HG02943 (cell line): ENCODE results near the gene PINK1.

ENCODE experiments used
- ATAC-seq: cut with Tn5 transposase; IDR thresholded peaks from one replicate; pipeline ENCODE4 v1.9.1; 2021; ENCODE audit warnings: mild to moderate bottlenecking, low read depth, moderate library complexity; ENCODE audit not compliant: unreplicated experiment

PINK1 gene

DNA sequence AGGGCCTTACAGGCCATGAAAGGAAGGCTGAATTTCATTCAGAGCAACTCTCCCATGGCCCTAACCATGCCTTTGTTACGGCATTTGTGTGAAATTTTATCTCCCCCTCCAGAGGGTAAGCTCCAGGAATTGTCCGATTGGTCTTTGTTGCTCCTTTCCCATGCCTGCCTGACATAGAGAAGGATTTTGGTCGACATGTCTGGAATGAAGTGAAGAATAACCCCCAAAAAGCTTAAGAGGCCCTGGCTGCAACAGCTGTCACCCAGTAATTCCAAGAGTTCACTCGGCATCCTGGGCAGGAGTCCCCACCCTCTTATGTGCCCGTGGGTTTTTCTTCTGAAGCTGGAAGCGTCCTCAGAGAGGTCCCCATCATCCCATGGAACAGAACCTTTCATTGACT lies 23.7 kb upstream of the PINK1 start:
- ATAC-seq: no peak

DNA sequence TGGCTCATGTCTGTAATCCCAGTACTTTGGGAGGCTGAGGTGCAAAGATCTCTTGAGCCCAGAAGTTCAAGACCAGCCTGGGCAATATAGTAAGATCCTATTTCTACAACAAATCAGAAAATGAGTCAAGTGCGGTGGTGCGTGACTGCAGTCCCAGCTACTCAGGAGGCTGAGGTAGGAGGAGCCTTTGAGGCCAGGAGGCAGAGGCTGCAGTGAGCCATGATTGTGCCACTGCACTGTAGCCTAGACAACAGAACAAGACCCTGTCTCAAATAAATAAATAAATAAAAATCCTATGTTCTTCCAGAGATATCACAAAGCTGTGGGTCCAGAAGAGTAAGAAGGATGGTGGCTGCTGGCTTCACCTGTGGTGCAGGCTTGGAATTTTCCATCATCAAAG lies 22.3 kb upstream of the PINK1 start:
- no peak for ATAC-seq

DNA sequence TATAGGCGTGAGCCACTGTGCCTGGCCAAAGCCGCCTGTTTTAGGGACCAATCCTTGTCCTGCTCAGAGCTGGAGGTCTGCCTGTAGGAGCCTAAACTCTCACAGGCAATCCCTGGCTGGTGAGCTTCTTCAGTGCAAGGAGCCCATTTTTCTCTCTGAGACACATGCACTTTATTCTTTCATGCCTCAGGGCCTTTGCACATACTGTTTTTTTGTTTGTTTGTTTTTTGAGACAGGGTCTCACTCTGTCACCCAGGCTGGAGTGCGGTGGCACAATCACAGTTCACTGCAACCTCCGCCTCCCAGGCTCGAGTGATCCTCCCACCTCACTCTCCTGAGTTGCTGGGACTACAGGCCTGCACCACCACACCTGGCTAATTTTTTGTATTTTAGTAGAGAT lies 21.6 kb upstream of the PINK1 start:
- no peak for ATAC-seq

DNA sequence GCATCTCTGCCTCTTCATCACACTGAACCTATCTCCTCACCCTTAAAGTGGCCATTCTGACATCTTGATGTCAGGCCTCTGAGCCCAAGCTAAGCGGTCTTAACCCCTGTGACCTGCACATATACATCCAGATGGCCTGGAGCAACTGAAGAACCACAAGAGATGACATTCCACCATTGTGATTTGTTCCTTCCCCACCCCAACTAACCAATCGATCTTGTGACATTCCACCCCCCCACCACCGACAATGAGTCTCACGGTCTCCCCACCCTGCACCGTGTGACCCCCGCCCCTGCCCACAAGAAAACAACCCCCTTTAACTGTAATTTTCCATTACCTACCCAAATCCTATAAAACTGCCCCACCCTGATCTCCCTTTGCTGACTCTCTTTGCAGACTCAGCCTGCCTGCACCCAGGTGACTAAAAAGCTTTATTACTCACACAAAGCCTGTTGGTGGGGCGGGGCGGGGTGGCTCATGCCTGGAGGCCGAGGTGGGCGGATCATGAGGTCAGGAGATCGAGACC lies 21.0 kb upstream of the PINK1 start:
- no peak for ATAC-seq

DNA sequence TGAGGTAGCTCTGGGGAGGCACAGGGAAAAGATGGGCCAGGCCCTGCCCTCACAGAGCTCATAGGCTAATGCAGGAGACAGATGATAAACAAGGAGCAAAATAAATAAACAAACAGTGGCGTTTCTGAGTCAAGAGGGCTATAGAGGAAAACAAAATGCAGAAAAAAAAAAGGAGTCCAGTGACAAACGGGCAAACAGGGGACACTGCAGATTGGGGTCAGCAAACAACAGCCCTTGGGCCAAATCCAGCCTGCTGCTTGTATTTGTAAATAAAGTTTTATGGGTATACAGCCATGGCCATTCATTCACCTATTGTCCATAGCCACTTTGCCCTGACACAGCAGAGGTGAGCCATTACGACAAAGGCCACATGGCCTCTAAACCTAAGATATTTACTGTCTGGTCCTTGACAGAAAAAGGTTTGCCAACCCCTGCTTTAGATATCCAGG lies 19.1 kb upstream of the PINK1 start:
- ATAC-seq: no peak

DNA sequence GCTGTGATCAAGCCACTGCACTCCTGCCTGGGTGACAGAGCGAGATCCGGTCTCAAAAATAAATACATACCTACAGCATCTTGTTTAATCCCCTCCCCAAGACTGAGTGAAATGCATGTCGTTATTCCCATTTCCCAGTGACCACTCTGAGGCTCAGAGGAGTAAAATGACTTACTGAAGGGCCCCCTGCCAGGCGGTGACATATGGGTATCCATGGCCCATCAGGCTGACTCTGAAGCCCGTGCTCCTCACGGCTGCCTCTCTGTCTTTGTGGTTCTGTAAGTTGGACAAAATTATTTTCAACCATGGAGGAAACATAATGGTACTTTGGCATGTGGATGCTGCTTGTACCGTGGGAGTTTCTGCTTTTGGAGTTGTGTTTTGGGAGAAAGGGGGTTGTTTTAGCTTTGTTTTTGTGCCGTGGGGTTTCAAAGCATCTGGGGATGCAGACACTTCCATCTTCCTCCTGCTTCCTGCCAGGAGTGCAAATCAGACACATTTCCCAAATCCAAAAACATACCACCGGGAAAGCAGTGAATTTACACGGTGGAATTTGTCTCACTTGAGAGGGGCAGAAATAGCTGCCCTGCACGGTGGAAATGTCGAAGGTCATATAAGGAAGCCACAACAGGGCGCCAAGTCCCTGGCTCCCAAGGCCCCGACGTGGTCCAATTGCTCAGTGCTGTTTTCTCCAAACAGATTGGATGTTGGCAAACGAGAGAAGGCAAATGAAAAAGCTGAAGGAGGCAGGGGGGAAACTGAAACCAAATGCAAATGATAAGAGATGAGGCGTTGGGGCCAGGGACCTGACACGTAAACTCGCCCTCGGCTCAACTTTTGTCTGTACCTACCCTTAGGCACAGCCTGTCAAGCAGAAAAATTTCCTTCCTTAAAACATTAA lies 17.1 kb upstream of the PINK1 start:
- ATAC-seq: no peak

DNA sequence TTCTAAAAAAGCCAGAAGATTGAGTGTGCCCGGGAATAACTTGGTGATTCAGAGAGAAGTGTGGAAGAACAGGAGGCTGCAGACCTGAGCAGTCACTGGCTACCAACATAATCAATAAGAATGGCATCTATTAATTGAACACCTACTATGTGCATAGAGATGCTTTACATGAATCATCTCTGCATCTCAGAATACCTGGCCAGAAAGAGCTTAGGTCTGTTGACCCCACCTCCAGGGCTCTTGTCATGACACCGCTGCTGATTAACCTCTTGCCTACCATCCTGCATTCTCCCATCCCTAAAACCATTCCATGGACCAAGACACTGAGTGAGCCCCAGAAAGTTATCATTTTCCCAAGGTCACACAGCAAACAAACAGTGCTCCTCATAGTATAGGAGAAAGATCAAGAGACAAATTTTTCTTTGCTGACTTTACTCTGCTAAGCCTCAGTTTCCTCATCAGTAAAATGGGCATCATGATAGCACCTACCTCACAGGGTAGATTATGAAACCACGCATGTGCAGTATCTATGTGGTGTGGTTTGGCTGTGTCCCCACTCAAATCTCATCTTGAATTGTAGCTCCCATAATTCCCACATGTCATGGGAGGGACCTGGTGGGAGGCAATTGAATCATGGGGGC lies 16.3 kb upstream of the PINK1 start:
- ATAC-seq: no peak

DNA sequence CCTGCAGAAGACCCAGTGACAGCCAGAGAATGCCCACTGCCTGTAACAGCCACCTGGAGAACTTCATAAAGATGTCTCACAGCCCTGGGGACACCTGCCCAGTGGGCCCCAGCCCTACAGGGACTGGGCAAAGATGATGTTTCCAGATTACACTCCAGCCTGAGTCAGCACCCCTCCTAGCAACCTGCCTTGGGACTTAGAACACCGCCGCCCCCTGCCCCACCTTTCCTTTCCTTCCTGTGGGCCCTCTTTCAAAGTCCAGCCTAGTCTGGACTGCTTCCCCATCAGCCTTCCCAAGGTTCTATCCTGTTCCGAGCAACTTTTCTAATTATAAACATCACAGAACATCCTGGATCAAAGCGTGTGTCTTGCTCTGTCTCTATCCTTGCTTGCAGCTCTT lies 14.7 kb upstream of the PINK1 start:
- no peak for ATAC-seq

DNA sequence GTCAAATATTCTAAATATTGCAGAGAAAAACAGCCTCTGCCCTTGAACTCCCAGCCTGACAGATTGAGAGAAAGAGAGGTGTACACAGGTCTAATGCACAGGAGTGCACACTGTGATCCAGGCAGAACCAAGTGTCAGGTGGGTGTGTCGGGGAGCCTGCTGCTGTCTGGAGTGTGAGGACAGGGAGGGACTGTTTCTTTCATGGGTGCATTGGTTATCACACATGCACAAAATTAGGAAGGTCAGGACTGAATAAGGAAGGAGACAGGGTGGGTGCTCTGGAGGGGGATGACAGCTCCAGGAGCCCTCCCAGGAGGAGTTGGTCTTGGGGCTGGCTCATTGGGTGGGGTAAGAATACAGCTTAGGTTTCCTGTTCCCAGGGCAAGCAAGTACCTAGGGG lies 13.3 kb upstream of the PINK1 start:
- ATAC-seq: no peak

DNA sequence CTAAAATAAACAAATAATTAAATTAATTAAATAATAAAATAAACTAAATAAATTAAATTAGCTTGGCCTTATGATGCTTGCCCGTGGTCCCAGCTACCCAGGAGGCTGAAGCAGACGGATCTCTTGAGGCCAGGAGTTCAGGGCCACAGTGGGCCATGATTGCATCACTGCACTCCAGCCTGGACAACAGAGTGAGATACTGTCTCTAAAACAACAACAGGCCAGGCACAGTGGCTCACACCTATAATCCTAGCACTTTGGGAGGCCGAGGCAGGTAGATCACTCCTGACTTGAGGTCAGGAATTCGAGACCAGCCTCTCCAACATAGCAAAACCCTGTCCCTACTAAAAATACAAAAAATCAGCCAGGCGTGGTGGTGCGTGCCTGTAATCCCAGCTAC lies 12.2 kb upstream of the PINK1 start:
- no peak for ATAC-seq

DNA sequence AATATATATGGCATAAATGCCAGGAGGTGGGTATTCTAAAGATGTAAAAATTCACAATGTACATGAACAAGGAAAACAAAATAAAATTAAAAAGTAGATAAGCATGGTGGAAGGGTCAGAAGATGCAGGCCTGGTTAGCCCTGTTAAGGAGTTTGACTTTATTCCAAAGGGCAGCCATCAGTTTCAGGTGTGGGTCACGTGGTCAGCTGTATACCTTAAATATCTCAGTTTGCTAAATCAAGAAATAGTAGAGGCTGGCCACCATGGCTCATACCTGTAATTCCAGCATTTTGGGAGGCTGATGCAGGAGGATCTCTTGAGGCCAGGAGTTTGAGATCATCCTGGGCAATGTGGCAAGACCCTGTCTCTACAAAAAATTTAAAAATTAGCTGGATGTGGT lies 8.5 kb upstream of the PINK1 start:
- ATAC-seq: no peak

DNA sequence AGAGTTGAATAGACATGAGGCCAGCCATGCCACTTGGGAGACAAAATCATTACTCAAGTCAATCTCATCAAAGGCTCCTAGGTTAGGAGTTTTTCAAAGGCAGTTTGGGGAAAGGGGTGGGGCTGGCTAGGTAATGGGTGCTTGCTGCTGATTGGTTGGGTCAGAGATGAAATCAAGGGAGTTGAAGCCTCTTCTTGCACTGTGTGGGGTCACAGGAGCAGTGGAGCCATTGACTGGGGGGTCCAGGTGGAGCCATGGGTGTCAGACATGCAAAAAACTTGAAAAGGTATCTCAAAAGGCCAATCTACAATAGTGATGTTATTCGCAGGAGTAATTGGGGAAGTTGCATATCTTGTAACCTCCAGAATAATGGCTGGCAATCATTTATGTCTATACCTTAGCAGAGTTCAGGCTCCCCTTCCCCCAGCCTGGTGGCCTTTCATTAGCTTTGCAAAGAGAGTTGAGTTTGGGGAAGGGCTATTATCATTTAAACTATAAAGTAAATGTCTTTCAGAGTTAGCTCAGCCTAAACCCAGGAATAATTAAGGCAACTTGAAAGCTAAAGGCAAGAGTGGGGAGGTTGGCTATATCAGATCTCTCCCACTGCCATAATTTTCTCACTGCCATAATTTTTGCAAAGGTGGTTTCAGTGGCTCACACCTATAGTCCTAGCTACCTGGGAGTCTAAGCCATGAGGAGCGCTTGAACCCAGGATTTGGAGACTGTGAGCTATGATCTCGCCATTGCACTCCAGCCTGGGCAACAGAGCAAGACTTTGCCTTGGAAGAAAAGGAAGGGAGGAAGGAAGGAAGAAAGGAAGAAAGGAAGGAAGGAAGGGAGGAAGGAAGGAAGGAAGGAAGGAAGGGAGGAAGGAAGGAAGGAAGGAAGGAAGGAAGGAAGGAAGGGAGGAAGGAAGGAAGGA lies 7.8 kb upstream of the PINK1 start:
- no peak for ATAC-seq

DNA sequence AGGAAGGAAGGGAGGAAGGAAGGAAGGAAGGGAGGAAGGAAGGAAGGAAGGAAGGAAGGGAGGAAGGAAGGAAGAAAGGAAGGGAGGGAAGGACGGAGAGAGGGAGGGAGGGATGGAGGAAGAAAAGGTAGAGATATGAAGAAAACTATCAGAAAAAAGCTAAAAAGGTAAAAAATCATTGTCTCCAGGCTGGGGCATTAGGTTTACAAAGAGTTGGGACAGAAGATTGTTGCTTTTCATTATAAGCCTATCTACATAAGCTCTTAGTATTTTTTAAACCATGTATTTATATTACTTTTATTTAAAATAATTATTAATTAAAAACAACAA lies 7.2 kb upstream of the PINK1 start:
- no peak for ATAC-seq

DNA sequence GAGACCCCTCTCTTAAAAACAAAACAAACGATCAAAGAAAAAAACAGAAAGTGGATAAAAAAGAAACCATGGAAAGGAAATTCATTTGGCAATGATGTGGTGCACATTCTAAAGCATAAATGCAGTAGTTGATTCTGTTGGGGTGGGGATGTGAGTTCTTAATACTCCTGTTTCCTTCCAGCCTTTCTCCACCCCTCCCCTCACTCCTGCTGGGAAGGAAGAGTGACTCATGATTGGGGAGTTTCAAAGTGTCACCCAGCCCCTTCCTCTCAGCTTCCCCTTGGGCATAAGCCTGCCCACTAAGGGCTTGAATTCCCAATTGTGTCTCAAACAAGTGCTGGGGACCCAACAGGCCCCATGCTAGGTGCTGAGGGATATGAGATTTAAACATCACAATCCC lies 6.7 kb upstream of the PINK1 start:
- ATAC-seq: no peak

DNA sequence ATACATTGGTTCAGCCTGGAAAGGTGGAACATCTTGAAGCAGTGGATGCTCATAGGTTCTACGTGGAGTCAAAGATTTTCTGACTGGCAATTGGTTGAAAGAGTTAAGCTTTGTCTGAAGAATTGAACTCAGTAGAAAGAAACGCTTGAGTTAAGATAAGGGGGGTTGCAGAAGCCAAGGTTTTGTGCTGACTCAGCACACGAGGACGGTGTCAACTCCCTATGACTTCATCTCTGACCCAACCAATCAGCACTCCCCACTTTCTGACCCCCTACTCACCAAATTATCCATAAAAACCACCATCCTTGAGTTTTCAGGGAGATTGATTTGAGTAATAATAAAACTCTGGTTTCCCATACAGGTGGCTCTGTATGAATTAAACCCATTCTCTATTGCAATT lies 2.5 kb upstream of the PINK1 start:
- ATAC-seq: no peak

DNA sequence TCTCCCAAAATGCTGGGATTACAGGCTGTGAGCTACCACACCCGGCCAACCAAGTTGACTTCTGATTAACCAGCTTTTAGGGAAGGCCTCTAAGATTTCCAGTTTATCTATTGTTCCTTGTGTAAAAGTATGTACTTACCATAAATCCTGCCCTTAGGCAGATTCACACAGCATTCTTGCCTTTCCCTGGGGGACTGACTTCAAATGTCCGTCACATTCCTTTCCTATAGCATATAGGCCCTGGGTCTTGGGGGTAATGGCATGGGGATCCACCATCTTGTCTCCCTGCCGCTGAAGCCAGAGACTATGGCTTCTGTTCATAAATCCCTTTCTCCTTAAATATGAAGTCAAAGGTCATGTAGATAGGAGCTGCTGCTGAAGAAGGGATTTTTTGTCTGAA lies 872 bp upstream of the PINK1 start:
- no peak for ATAC-seq

DNA sequence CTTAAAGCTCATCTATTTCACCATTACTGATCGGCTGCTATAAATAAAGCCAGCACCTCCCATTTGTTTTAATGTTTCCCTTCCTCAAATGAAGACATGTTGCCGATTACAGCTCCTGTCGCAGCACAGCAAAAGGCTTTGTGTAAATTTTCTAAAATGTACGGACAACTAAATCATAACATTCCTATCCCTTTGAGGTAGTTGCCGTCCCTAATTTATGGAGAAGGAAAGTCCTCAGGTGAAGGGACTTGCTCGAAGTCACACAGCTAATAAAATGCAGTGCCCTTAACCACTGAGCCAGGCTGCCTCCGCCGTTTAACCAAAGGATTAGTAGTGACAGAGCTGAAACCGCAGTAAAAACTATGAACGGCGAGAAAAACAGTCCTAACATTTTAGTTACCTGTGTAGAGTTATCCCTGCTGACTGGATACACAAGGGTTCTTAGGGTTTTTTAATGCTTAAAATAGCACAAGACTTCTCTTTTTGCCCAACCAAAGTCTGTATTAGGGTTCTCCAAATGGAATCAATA lies 871 bp downstream of the PINK1 start:
- ATAC-seq: no peak

DNA sequence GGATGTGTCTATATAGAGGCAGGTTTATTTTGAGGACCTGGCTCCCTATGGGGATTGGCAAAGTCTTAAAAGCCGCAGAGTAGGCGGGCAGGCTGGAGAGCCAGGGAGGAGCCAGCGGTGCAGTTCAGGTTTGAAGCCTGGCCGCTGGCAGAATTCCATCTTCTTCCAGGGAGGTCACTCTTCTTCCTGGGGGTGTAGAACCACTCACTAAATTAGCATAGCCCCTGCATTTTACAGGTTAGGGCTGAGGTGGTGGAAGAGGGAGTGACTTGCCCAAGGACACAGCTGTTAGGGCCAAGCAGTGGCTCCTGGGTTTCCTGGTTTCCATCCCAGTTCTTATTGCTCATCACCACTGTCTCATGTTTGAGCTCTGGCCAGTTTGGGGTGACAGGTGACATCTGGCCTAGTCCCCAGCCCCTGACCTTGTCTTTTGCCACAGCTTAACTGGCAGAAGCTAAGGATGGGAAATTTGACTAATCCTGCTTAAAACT lies 1.4 kb downstream of the PINK1 start:
- no peak for ATAC-seq

DNA sequence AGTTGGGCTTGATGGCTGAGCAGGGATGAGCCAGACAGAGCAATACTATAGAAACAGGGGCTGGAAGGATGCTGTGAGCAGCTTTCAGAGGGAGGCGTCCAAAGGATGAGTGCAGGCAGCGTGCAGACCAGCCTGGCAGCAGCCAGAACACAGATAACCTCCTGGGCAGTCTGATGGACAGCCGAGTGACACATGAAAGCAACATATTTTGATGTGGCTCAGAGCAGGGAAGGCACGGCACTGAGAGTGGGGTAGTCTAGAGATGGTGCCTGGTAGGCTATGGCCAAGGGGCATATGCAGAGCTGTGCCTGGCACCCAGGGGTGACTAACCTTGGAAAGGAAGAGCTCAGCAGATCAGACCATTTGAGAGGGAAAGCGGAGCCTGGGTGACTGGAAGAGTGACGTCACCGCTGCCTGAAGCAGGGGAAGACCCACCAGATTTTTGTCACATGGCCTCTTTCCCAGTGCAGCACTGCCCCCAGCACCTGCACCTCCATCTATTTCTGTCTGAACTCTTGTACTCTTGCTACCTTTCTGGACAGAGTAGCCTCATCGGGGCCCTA lies 3.6 kb downstream of the PINK1 start:
- ATAC-seq: no peak

DNA sequence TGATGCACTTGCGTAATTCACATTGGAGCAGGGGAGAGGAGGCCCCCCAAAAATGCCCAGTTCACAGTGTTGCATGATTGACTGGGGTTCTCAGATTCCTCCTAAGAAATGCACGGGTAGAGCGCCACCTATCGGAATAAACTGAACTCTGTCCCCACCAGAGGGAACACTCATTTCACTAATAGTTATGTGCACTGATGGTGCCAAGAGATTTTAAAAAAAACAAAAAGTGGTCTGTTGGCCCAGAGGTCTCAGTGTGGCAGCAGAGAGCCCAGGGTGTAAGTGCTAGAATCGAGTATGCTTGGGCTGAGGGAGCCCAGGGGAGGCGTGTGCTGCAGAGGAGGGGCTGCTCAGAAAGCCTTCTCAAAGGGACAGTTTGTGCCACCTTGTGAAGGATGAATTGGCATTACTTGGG lies 6.9 kb downstream of the PINK1 start:
- ATAC-seq: no peak
